Activated naive CD8-positive, alpha-beta T cell (primary cell): ENCODE measurements around the gene SLC26A6.

ENCODE experiments used
- H3K27ac Mint-ChIP-seq: one replicate; pipeline ENCODE4 v1.8.0; 2021; ENCODE audit warnings: mixed read lengths
- H3K27me3 Mint-ChIP-seq: one replicate; pipeline ENCODE4 v1.8.0; 2021; ENCODE audit warnings: mixed read lengths
- H3K36me3 Mint-ChIP-seq: one replicate; pipeline ENCODE4 v1.8.0; 2021; ENCODE audit warnings: mixed read lengths
- H3K4me1 Mint-ChIP-seq: one replicate; pipeline ENCODE4 v1.8.0; 2021; ENCODE audit warnings: low read depth, mixed read lengths
- H3K4me3 Mint-ChIP-seq: one replicate; pipeline ENCODE4 v1.8.0; 2021; ENCODE audit warnings: mild to moderate bottlenecking, mixed read lengths
- H3K9me3 Mint-ChIP-seq: one replicate; pipeline ENCODE4 v1.8.0; 2021; ENCODE audit warnings: low read depth, mixed read lengths

The SLC26A6 gene

GRCh38 chr3:48629894-48630293, 5.4 kb downstream of the SLC26A6 start:
- Mint-ChIP-seq H3K4me3 (no peak overlapping the region), H3K36me3 (peaks cover 3% of the 10 kb centered on the region), H3K27me3 (no peaks in the 10 kb centered on the region), H3K4me1 (peaks cover 11% of the 10 kb centered on the region), H3K27ac (no peak overlapping the region), H3K9me3 (no peaks in the 10 kb centered on the region)

GRCh38 chr3:48628277-48629017, 6.8 kb downstream of the SLC26A6 start:
- no peaks in the 10 kb centered on the region for H3K9me3 Mint-ChIP-seq

GRCh38 chr3:48625600-48625999, 9.7 kb downstream of the SLC26A6 start:
- no peaks in the 10 kb centered on the region for H3K9me3 Mint-ChIP-seq
- H3K4me3 Mint-ChIP-seq = no peak overlapping the region
- H3K27ac Mint-ChIP-seq = no peak overlapping the region
- peaks cover 13% of the 10 kb centered on the region for H3K4me1 Mint-ChIP-seq
- no peaks in the 10 kb centered on the region for H3K27me3 Mint-ChIP-seq
- peaks cover 3% of the 10 kb centered on the region for H3K36me3 Mint-ChIP-seq

More at GRCh38 chr3:48628277-48629017, 6.8 kb downstream of the SLC26A6 start:
- Mint-ChIP-seq H3K4me3 (no peak overlapping the region), H3K27ac (no peak overlapping the region), H3K36me3 (peaks cover 3% of the 10 kb centered on the region), H3K4me1 (peaks cover 16% of the 10 kb centered on the region), H3K27me3 (no peaks in the 10 kb centered on the region)

GRCh38 chr3:48624767-48625166, 10.5 kb downstream of the SLC26A6 start:
- no peak overlapping the region for H3K4me3 Mint-ChIP-seq
- peaks cover 3% of the 10 kb centered on the region for H3K36me3 Mint-ChIP-seq
- H3K4me1 Mint-ChIP-seq = peaks cover 13% of the 10 kb centered on the region
- H3K27ac Mint-ChIP-seq = no peak overlapping the region
- H3K27me3 Mint-ChIP-seq = no peaks in the 10 kb centered on the region
- H3K9me3 Mint-ChIP-seq = no peaks in the 10 kb centered on the region

GRCh38 chr3:48623851-48624547, 11.3 kb downstream of the SLC26A6 start:
- Mint-ChIP-seq H3K27ac (no peak overlapping the region), H3K4me3 (no peak overlapping the region), H3K4me1 (peaks cover 13% of the 10 kb centered on the region), H3K9me3 (no peaks in the 10 kb centered on the region), H3K36me3 (peaks cover 3% of the 10 kb centered on the region), H3K27me3 (no peaks in the 10 kb centered on the region)

GRCh38 chr3:48621461-48621869, 13.8 kb downstream of the SLC26A6 start, which contains the start of gene TMEM89:
Gene TMEM89, minus strand, starts transcription at chr3:48621769. Its CDS starts 13 bp downstream, at chr3:48621756.
- H3K9me3 Mint-ChIP-seq = peaks cover 7% of the 10 kb centered on the region
- peaks cover 13% of the 10 kb centered on the region for H3K4me1 Mint-ChIP-seq
- no peak within 1 kb of the TSS for H3K27ac Mint-ChIP-seq
- H3K27me3 Mint-ChIP-seq = no peaks in the 10 kb centered on the region
- peaks cover 6% of the 10 kb centered on the region for H3K36me3 Mint-ChIP-seq
- no peak within 1 kb of the TSS for H3K4me3 Mint-ChIP-seq

GRCh38 chr3:48619541-48620524, 15.4 kb downstream of the SLC26A6 start:
- no peak overlapping the region for H3K27ac Mint-ChIP-seq
- no peak overlapping the region for H3K4me3 Mint-ChIP-seq
- peaks cover 12% of the 10 kb centered on the region for H3K4me1 Mint-ChIP-seq

GRCh38 chr3:48617559-48617958, 17.7 kb downstream of the SLC26A6 start:
- Mint-ChIP-seq H3K27me3 (no peaks in the 10 kb centered on the region), H3K36me3 (peaks cover 6% of the 10 kb centered on the region), H3K4me1 (peaks cover 8% of the 10 kb centered on the region), H3K9me3 (peaks cover 7% of the 10 kb centered on the region), H3K27ac (no peak overlapping the region), H3K4me3 (no peak overlapping the region)

More at GRCh38 chr3:48619541-48620524, 15.4 kb downstream of the SLC26A6 start:
- peaks cover 6% of the 10 kb centered on the region for H3K36me3 Mint-ChIP-seq
- no peaks in the 10 kb centered on the region for H3K27me3 Mint-ChIP-seq
- peaks cover 7% of the 10 kb centered on the region for H3K9me3 Mint-ChIP-seq

GRCh38 chr3:48614044-48614443, 21.2 kb downstream of the SLC26A6 start:
- Mint-ChIP-seq H3K4me3 (peak overlapping the region; percentile 25), H3K9me3 (peaks cover 7% of the 10 kb centered on the region), H3K27me3 (no peaks in the 10 kb centered on the region), H3K4me1 (peaks cover 12% of the 10 kb centered on the region), H3K27ac (peak overlapping the region; percentile 89), H3K36me3 (peaks cover 6% of the 10 kb centered on the region)

- no peak overlapping the region for H3K4me3 Mint-ChIP-seq
- no peak overlapping the region for H3K27ac Mint-ChIP-seq
- H3K4me1 Mint-ChIP-seq = peaks cover 22% of the 10 kb centered on the region
- peaks cover 6% of the 10 kb centered on the region for H3K36me3 Mint-ChIP-seq
- no peaks in the 10 kb centered on the region for H3K27me3 Mint-ChIP-seq
- peaks cover 4% of the 10 kb centered on the region for H3K9me3 Mint-ChIP-seq
Observed at GRCh38 chr3:48612309-48612708, 23.0 kb downstream of the SLC26A6 start.

GRCh38 chr3:48609088-48610005, 25.9 kb downstream of the SLC26A6 start, which contains the start of gene UQCRC1:
Gene UQCRC1, minus strand, starts transcription at chr3:48609646. Its CDS starts 26 bp downstream, at chr3:48609620.
- Mint-ChIP-seq H3K4me1 (peaks cover 21% of the 10 kb centered on the region), H3K27me3 (no peaks in the 10 kb centered on the region)

GRCh38 chr3:48607519-48607918, 27.7 kb downstream of the SLC26A6 start:
- H3K4me1 Mint-ChIP-seq = peaks cover 14% of the 10 kb centered on the region

More at GRCh38 chr3:48609088-48610005, 25.9 kb downstream of the SLC26A6 start, which contains the start of gene UQCRC1:
- Mint-ChIP-seq H3K9me3 (no peaks in the 10 kb centered on the region), H3K4me3 (peak within 1 kb of the TSS; percentile 99), H3K27ac (peak within 1 kb of the TSS; percentile 97), H3K36me3 (peaks cover 3% of the 10 kb centered on the region)

GRCh38 chr3:48601622-48601994, 33.7 kb downstream of the SLC26A6 start:
- peaks cover 4% of the 10 kb centered on the region for H3K36me3 Mint-ChIP-seq
- no peaks in the 10 kb centered on the region for H3K9me3 Mint-ChIP-seq
- no peak overlapping the region for H3K27ac Mint-ChIP-seq
- H3K4me1 Mint-ChIP-seq = peaks cover 4% of the 10 kb centered on the region
- no peaks in the 10 kb centered on the region for H3K27me3 Mint-ChIP-seq
- no peak overlapping the region for H3K4me3 Mint-ChIP-seq

More at GRCh38 chr3:48607519-48607918, 27.7 kb downstream of the SLC26A6 start:
- H3K27me3 Mint-ChIP-seq = no peaks in the 10 kb centered on the region
- H3K27ac Mint-ChIP-seq = no peak overlapping the region
- no peaks in the 10 kb centered on the region for H3K9me3 Mint-ChIP-seq
- H3K36me3 Mint-ChIP-seq = peaks cover 3% of the 10 kb centered on the region
- H3K4me3 Mint-ChIP-seq = no peak overlapping the region
